GM12864 (cell line): Measurements from ENCODE around the gene GPR32.

Experiments
- DNase-seq: peaks from one replicate; pipeline ENCODE4 v3.0.0-alpha.2; 2011; ENCODE audit warnings: low read depth
- H3K4me3 ChIP-seq: 2 replicates; pipeline ENCODE4 v1.5.1; 2011; ENCODE audit warnings: mild to moderate bottlenecking, low read depth, low read length, control low read depth
- CTCF ChIP-seq: IDR thresholded peaks from 2 replicates; pipeline ENCODE4 v1.5.1; 2011; ENCODE audit warnings: low read depth, mild to moderate bottlenecking, moderate library complexity, low read length, control low read depth, inconsistent platforms; ENCODE audit errors: missing control alignments

GPR32 gene

GRCh38 chr19:50794876-50795663 is 24.8 kb downstream of the GPR32 start:
- H3K4me3 ChIP-seq = no peak overlapping the region
- TF ChIP-seq CTCF = peak; percentile 43
- no peak for DNase-seq

- no peak for TF ChIP-seq CTCF
- no peak for DNase-seq
- H3K4me3 ChIP-seq = no peak overlapping the region
These were observed 25.4 kb downstream of the GPR32 start for GRCh38 chr19:50795664-50796073.

GRCh38 chr19:50796128-50796633 is 25.9 kb downstream of the GPR32 start:
- no peak overlapping the region for H3K4me3 ChIP-seq
- TF ChIP-seq CTCF = peak; percentile 15
- DNase-seq = no peak

GRCh38 chr19:50796634-50797428 is 26.6 kb downstream of the GPR32 start:
- DNase-seq = no peak
- TF ChIP-seq CTCF = no peak
- H3K4me3 ChIP-seq = no peak overlapping the region

- no peak overlapping the region for H3K4me3 ChIP-seq
- DNase-seq = no peak
- TF ChIP-seq CTCF = no peak
These were observed 27.1 kb downstream of the GPR32 start for GRCh38 chr19:50797429-50797780.

GRCh38 chr19:50797781-50798658 is 27.8 kb downstream of the GPR32 start:
- no peak overlapping the region for H3K4me3 ChIP-seq
- TF ChIP-seq CTCF = no peak
- DNase-seq = no peak
